ENCODE data around the gene FHOD3.
A peak's percentile ranks its signal among the peaks of the same experiment; 100 is the strongest.

The FHOD3 gene

DNA sequence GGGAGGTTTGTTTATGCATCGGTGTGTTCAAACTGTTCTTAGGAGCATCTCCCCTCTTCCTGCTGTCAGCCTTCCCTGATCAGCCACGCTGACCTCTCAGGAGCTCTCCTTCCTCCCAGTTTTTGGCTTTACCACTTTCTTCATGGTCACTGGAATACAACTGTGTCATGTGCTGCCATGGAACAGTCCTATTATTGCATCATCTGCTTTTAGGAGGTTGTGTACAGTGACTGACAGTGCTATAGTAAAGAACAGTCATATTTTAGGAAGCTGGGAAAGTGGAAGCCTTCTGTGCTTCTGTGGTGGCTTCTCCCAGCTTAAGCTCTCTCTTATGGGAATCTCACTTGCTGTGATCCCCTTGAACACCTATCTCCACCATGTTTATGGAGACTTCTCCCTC lies 365.8 kb downstream of the FHOD3 start:
- H3K4me3 ChIP-seq (ENCODE audit: low read length) = no peak overlapping the region
- DNase-seq (ENCODE audit: low read depth) = peak; percentile 18
- TF ChIP-seq CTCF (conservative IDR thresholded peaks at IDR 0.05; ENCODE audit: low read length) = no peak

DNA sequence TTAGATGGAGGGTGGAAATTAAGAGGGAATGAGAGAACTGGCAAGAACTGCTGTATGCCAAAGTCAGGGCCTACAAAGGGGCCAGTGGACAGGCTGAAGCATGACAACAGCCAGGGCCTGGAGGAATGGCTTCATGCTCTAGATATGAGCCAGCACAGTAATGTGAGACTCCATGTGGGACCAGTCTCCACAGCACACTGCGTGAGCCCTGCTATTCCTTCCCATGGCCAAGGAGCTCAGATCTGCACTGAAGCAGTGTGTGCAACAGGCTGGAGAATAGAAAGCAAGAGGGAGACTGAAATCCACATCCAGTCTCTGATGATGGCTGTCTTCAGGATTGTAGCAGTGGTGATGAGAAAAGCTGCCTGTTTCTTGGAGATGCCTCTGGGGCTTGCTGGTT lies 368.4 kb downstream of the FHOD3 start:
- H3K4me3 ChIP-seq (ENCODE audit: low read length) = no peak overlapping the region
- DNase-seq (ENCODE audit: low read depth) = no peak
- TF ChIP-seq CTCF (conservative IDR thresholded peaks at IDR 0.05; ENCODE audit: low read length) = no peak

- H3K4me3 ChIP-seq (ENCODE audit: low read length) = no peak overlapping the region
- no peak for TF ChIP-seq CTCF (conservative IDR thresholded peaks at IDR 0.05; ENCODE audit: low read length)
- DNase-seq (ENCODE audit: low read depth) = no peak
Observed at GRCh38 chr18:36667811-36668210, 370.3 kb downstream of the FHOD3 start.

DNA sequence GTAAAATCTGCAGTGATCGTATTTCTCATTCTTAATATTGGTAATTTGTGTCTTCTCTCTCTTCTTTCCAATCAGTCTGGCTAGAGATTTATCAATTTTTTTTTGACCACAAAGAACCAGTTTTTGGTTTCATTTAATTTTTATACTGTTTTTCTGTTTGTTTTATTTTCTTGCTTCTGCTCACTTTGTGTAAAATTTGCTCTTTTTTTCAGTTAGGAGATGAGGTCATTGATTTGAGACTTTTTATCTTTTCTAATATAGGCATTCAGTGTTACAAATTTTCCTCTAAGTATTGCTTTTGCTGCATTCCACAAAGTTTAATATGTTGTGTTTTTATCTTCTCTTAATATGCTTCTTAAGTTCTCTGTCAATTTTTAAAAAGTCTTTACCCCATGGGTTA lies 370.8 kb downstream of the FHOD3 start:
- no peak for DNase-seq (ENCODE audit: low read depth)
- no peak for TF ChIP-seq CTCF (conservative IDR thresholded peaks at IDR 0.05; ENCODE audit: low read length)
- no peak overlapping the region for H3K4me3 ChIP-seq (ENCODE audit: low read length)

GRCh38 chr18:36672437-36673344 lies 375.2 kb downstream of the FHOD3 start:
- TF ChIP-seq CTCF (conservative IDR thresholded peaks at IDR 0.05; ENCODE audit: low read length) = no peak
- H3K4me3 ChIP-seq (ENCODE audit: low read length) = peak overlapping the region; percentile 25
- peak; percentile 54 for DNase-seq (ENCODE audit: low read depth)

- TF ChIP-seq CTCF (conservative IDR thresholded peaks at IDR 0.05; ENCODE audit: low read length) = no peak
- DNase-seq (ENCODE audit: low read depth) = no peak
- no peak overlapping the region for H3K4me3 ChIP-seq (ENCODE audit: low read length)
Observed at GRCh38 chr18:36673452-36673851, 375.9 kb downstream of the FHOD3 start.

DNA sequence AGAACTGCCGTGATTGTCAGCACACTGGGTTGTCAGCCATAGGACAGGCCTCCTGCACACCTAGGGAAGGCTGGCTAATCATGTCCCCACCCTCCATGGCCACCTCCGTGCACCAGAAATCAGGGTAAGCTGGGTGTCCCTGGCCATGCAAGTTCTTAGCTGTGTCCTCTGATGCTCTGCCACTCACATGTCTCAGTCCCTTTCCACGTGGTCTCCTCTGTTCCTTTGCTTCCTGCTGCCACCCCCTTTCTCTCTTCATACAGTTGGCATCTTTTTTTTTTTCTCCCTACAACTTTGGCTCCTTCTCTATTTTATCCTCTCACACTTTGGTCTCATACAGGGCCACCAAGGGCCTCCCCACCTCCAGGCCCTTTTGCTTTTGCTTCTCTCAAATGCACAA lies 377.6 kb downstream of the FHOD3 start:
- no peak overlapping the region for H3K4me3 ChIP-seq (ENCODE audit: low read length)
- TF ChIP-seq CTCF (conservative IDR thresholded peaks at IDR 0.05; ENCODE audit: low read length) = no peak
- no peak for DNase-seq (ENCODE audit: low read depth)
